22Rv1 (cell line): ENCODE measurements around the gene CCT6A.

Source experiments
- H3K27ac ChIP-seq: fragments of 450-650 bp; 2 replicates; pipeline ENCODE4 v1.5.1; 2017
- CTCF ChIP-seq: fragments of 450-650 bp; IDR thresholded peaks from 2 replicates; pipeline ENCODE4 v1.5.1; 2017; ENCODE audit warnings: mild to moderate bottlenecking
- ZFX ChIP-seq: fragments of 450-650 bp; IDR thresholded peaks from 2 replicates; pipeline ENCODE4 v1.6.1; 2017; ENCODE audit warnings: antibody characterized with exemption, borderline replicate concordance

CCT6A gene

GRCh38 chr7:56081626-56082340 is 30.2 kb downstream of the CCT6A start:
- TF ChIP-seq CTCF = no peak
- TF ChIP-seq ZFX = no peak
- no peak overlapping the region for H3K27ac ChIP-seq

- TF ChIP-seq CTCF (no peak), ZFX (no peak)
- H3K27ac ChIP-seq = no peak overlapping the region
Observed at GRCh38 chr7:56083150-56083785, 31.7 kb downstream of the CCT6A start.

GRCh38 chr7:56086761-56087160 is 35.2 kb downstream of the CCT6A start:
- H3K27ac ChIP-seq = no peak overlapping the region
- TF ChIP-seq ZFX = no peak
- TF ChIP-seq CTCF = no peak

- TF ChIP-seq CTCF (no peak), ZFX (no peak)
- H3K27ac ChIP-seq = no peak overlapping the region
Observed at GRCh38 chr7:56087445-56087844, 35.9 kb downstream of the CCT6A start.

GRCh38 chr7:56091591-56091990 is 40.0 kb downstream of the CCT6A start:
- H3K27ac ChIP-seq = no peak overlapping the region
- TF ChIP-seq CTCF (no peak), ZFX (no peak)

GRCh38 chr7:56092388-56092787 is 40.8 kb downstream of the CCT6A start:
- H3K27ac ChIP-seq = peak overlapping the region; percentile 64

- peak within 1 kb of the TSS; percentile 64 for H3K27ac ChIP-seq
Observed at GRCh38 chr7:56092789-56093531, 41.4 kb downstream of the CCT6A start, which contains the start of gene PHKG1. Gene PHKG1 (minus strand): TSS chr7:56092952. CDS start chr7:56088941, 4,011 bp downstream.

More at GRCh38 chr7:56092789-56093531, 41.4 kb downstream of the CCT6A start, which contains the start of gene PHKG1:
- TF ChIP-seq ZFX (no peak), CTCF (peak; percentile 84)
